DMS153 treated with DMSO at 0.1 percent for 48 hours (cell line): ENCODE measurements around the gene SPNS3.

Experiments
- DNase-seq: peaks from one replicate; lab custom pipeline; 2025; ENCODE audit not compliant: unreplicated experiment; lab: John Stamatoyannopoulos, UW

The SPNS3 gene

GRCh38 chr17:4507361-4508111 is 73.8 kb downstream of the SPNS3 start:
- DNase-seq, result no peak

- no peak for DNase-seq
These were observed 74.5 kb downstream of the SPNS3 start for GRCh38 chr17:4508207-4508606.

- DNase-seq, result no peak
These were observed 75.7 kb downstream of the SPNS3 start for GRCh38 chr17:4509401-4509800.

GRCh38 chr17:4509923-4510617 is 76.3 kb downstream of the SPNS3 start:
- DNase-seq, result no peak

GRCh38 chr17:4510618-4510941 is 76.8 kb downstream of the SPNS3 start:
- DNase-seq, result no peak

- no peak for DNase-seq
These were observed 77.6 kb downstream of the SPNS3 start for GRCh38 chr17:4511199-4511932.

- DNase-seq, result no peak
These were observed 78.7 kb downstream of the SPNS3 start for GRCh38 chr17:4512156-4513112.

GRCh38 chr17:4513113-4514032 is 79.6 kb downstream of the SPNS3 start:
- no peak for DNase-seq

GRCh38 chr17:4514206-4514605 is 80.5 kb downstream of the SPNS3 start:
- no peak for DNase-seq

- DNase-seq, result no peak
These were observed 81.0 kb downstream of the SPNS3 start for GRCh38 chr17:4514779-4515178.

GRCh38 chr17:4515501-4515900 is 81.8 kb downstream of the SPNS3 start:
- DNase-seq, result no peak

- DNase-seq, result no peak
These were observed 83.0 kb downstream of the SPNS3 start for GRCh38 chr17:4516735-4517134.

- DNase-seq, result no peak
These were observed 85.2 kb downstream of the SPNS3 start for GRCh38 chr17:4518901-4519300.

- DNase-seq, result no peak
These were observed 85.6 kb downstream of the SPNS3 start for GRCh38 chr17:4519361-4519788.

- DNase-seq, result no peak
These were observed 86.5 kb downstream of the SPNS3 start for GRCh38 chr17:4520060-4520893.

- no peak for DNase-seq
These were observed 87.3 kb downstream of the SPNS3 start for GRCh38 chr17:4520894-4521600.

GRCh38 chr17:4522661-4523060 is 88.9 kb downstream of the SPNS3 start:
- DNase-seq, result no peak

- DNase-seq, result no peak
These were observed 90.2 kb downstream of the SPNS3 start for GRCh38 chr17:4523946-4524345.
